HepG2 (cell line): ENCODE measurements around the gene ZFR. TPM values are rescaled to one million over a fixed set of nuclear protein-coding genes. Genes with fewer than 3 reads are reported as not detected.

Experiments used
- ATAC-seq: fragments of 200-7000 bp; cut with Tn5 transposase; 3 replicates; pipeline ENCODE4 v1.9.1; 2020; ENCODE audit warnings: mild to moderate bottlenecking, moderate library complexity
- BruUV-seq: library from RNA; stranded (reverse); fragments of 400-500 nt; replicated peaks from 2 replicates; lab custom pipeline; 2021; lab: Mats Ljungman, UMichigan
- CTCF ChIA-PET: fragments of 300-600 bp; formaldehyde crosslinking; extraction: SDS; loops from one replicate; lab custom pipeline; 2021; ENCODE audit warnings: low total read pairs, inconsistent platforms, low intra/inter-chr PET ratio; lab: Yijun Ruan, JAX
- POLR2A ChIA-PET: fragments of 350-600 bp; sonication (Branson Sonifier 250); formaldehyde crosslinking; loops from one replicate; lab custom pipeline; 2020; ENCODE audit warnings: antibody characterized with exemption, inconsistent platforms; lab: Yijun Ruan, JAX
- DNase-seq: peaks from one replicate; pipeline ENCODE4 v3.0.0-alpha.2; 2015; ENCODE audit warnings: low spot score
- FAIRE-seq: peaks from 3 replicates; lab custom pipeline; 2011; peaks lifted over from hg19 to GRCh38; lab: Jason Lieb, UNC
- H2AFZ ChIP-seq: one replicate; pipeline ENCODE4 v1.6.1; 2011; ENCODE audit warnings: low read length, inconsistent platforms
- H3K27ac ChIP-seq: fragments of 300-600 bp; 3 replicates; pipeline ENCODE4 v1.8.0; 2011; ENCODE audit warnings: mixed run types, mild to moderate bottlenecking, mixed read lengths, low read length, inconsistent platforms; ENCODE audit not compliant: insufficient read depth; ENCODE audit errors: extremely low read length
- H3K27me3 ChIP-seq, 2 experiments: fragments of 200-600 bp in 1 of 2; 2 replicates in 1 of 2; 3 replicates in 1 of 2; pipeline versions ENCODE4 v1.6.0 to v1.8.0; 2011; ENCODE audit warnings: low read length in 2 of 2, mild to moderate bottlenecking in 2 of 2, moderate library complexity in 2 of 2, inconsistent platforms in 1 of 2; ENCODE audit not compliant: insufficient read depth in 2 of 2, control insufficient read depth in 1 of 2
- H3K36me3 ChIP-seq, 2 experiments: fragments of 200-600 bp in 1 of 2; replicated peaks in 1 of 2; 2 replicates in 1 of 2; 3 replicates in 1 of 2; pipeline versions ENCODE4 v1.5.1 to v1.8.0; 2011; ENCODE audit warnings: low read length in 2 of 2, inconsistent platforms in 1 of 2; ENCODE audit not compliant: insufficient read depth in 2 of 2, control insufficient read depth in 1 of 2
- H3K4me1 ChIP-seq: 2 replicates; pipeline ENCODE4 v1.5.1; 2012; ENCODE audit warnings: low read length, inconsistent platforms; ENCODE audit not compliant: insufficient read depth
- H3K4me2 ChIP-seq: 2 replicates; pipeline ENCODE4 v1.6.0; 2011; ENCODE audit warnings: low read depth, low read length, inconsistent platforms
- H3K4me3 ChIP-seq, 3 experiments: fragments of 200-600 bp in 1 of 3; sonication (generic), shearing (Covaris generic) in 1 of 3; replicated peaks in 1 of 3; 2 replicates each; pipeline ENCODE4 v1.5.1; 2011 to 2016; ENCODE audit warnings: low read length in 3 of 3, inconsistent platforms in 2 of 3, low read depth in 2 of 3, mild to moderate bottlenecking in 2 of 3, control low read depth in 1 of 3, mixed read lengths in 1 of 3; ENCODE audit not compliant: insufficient read depth in 1 of 3
- H3K79me2 ChIP-seq: one replicate; pipeline ENCODE4 v1.6.1; 2011; ENCODE audit warnings: low read length, inconsistent platforms; ENCODE audit not compliant: insufficient read depth
- H3K9ac ChIP-seq: 2 replicates; pipeline ENCODE4 v1.6.0; 2011; ENCODE audit warnings: mild to moderate bottlenecking, low read depth, low read length, inconsistent platforms; ENCODE audit not compliant: insufficient read depth
- H3K9me3 ChIP-seq: 2 replicates; pipeline ENCODE4 v1.5.1; 2012; ENCODE audit warnings: mild to moderate bottlenecking, low read length
- H4K20me1 ChIP-seq: 2 replicates; pipeline ENCODE4 v1.6.0; 2011; ENCODE audit warnings: inconsistent platforms, mild to moderate bottlenecking, low read length, moderate library complexity; ENCODE audit not compliant: insufficient read depth
- BATF2 ChIP-seq: sonication (generic); formaldehyde crosslinking; IDR thresholded peaks from 2 replicates; pipeline ENCODE4 v1.8.0; 2022; ENCODE audit warnings: mild to moderate bottlenecking, missing genetic modification reagents, moderate library complexity
- GTF2F1 ChIP-seq: fragments of 150-350 bp; IDR thresholded peaks from 2 replicates; pipeline ENCODE4 v1.6.1; 2014; ENCODE audit warnings: low read length
- HDAC1 ChIP-seq: sonication (generic); formaldehyde crosslinking; IDR thresholded peaks from 2 replicates; pipeline ENCODE4 v1.5.1; 2020; ENCODE audit warnings: mild to moderate bottlenecking, missing genetic modification reagents
- ISL2 ChIP-seq: sonication (generic); formaldehyde crosslinking; IDR thresholded peaks from 2 replicates; pipeline ENCODE4 v1.5.0; 2020; ENCODE audit warnings: missing genetic modification reagents
- KAT8 ChIP-seq: IDR thresholded peaks from 2 replicates; pipeline ENCODE4 v1.6.1; 2016; ENCODE audit warnings: missing genetic modification reagents, missing compliant biosample characterization
- MAX ChIP-seq: IDR thresholded peaks from 2 replicates; pipeline ENCODE4 v1.6.1; 2012; ENCODE audit warnings: inconsistent platforms
- MXI1 ChIP-seq: IDR thresholded peaks from 3 replicates; pipeline ENCODE4 v1.6.1; 2012; ENCODE audit warnings: low read depth, low read length, inconsistent platforms, borderline replicate concordance
- NAIF1 ChIP-seq: sonication (generic); formaldehyde crosslinking; IDR thresholded peaks from 2 replicates; pipeline ENCODE4 v1.5.0; 2020; ENCODE audit warnings: mild to moderate bottlenecking, missing genetic modification reagents, borderline replicate concordance
- PHF8 ChIP-seq: sonication (generic); formaldehyde crosslinking; IDR thresholded peaks from 2 replicates; pipeline ENCODE4 v1.5.0; 2020; ENCODE audit warnings: missing genetic modification reagents
- RNF219 ChIP-seq: sonication (generic); formaldehyde crosslinking; IDR thresholded peaks from 2 replicates; pipeline ENCODE4 v1.5.0; 2020; ENCODE audit warnings: mild to moderate bottlenecking, missing genetic modification reagents
- SAP130 ChIP-seq: IDR thresholded peaks from 2 replicates; pipeline ENCODE4 v1.6.1; 2016; ENCODE audit warnings: low read depth
- SOX6 ChIP-seq, 2 experiments: fragments of 450-650 bp in 1 of 2; sonication (generic) in 1 of 2; formaldehyde crosslinking in 1 of 2; IDR thresholded peaks; 2 replicates each; pipeline versions ENCODE4 v1.4.0 to v1.6.1; 2017 to 2020; ENCODE audit warnings: antibody characterized with exemption in 1 of 2, mild to moderate bottlenecking in 1 of 2, missing genetic modification reagents in 1 of 2
- TARDBP ChIP-seq: sonication (generic); formaldehyde crosslinking; IDR thresholded peaks from 2 replicates; pipeline ENCODE4 v1.8.0; 2022; ENCODE audit warnings: mild to moderate bottlenecking, missing genetic modification reagents
- TFDP1 ChIP-seq: IDR thresholded peaks from 2 replicates; pipeline ENCODE4 v1.6.1; 2016; ENCODE audit warnings: missing compliant biosample characterization, missing genetic modification reagents, borderline replicate concordance
- TGIF2 ChIP-seq: IDR thresholded peaks from 2 replicates; pipeline ENCODE4 v1.6.1; 2016; ENCODE audit warnings: control low read depth, missing compliant biosample characterization
- ZMYM4 ChIP-seq: sonication (generic); formaldehyde crosslinking; IDR thresholded peaks from 2 replicates; pipeline ENCODE4 v1.8.1; 2023; ENCODE audit warnings: mild to moderate bottlenecking, missing genetic modification reagents
- ZNF282 ChIP-seq: fragments of 450-650 bp; IDR thresholded peaks from 2 replicates; pipeline ENCODE4 v1.6.1; 2018; ENCODE audit not compliant: partially characterized antibody
- ZNF501 ChIP-seq: sonication (generic); formaldehyde crosslinking; IDR thresholded peaks from 2 replicates; pipeline ENCODE4 v1.5.1; 2020; ENCODE audit warnings: mild to moderate bottlenecking, moderate library complexity, missing genetic modification reagents
- ZNF670 ChIP-seq: sonication (generic); formaldehyde crosslinking; IDR thresholded peaks from 2 replicates; pipeline ENCODE4 v1.8.0; 2022; ENCODE audit warnings: mild to moderate bottlenecking, missing genetic modification reagents, borderline replicate concordance
- WGBS: methylation state at CpG from one replicate; pipeline ENCODE4 v1.1.6; 2017; ENCODE audit warnings: low lambda C conversion rate; 5-methylcytosine and 5-hydroxymethylcytosine counted together
- in situ Hi-C: cut with HindIII; loops from 2 replicates; pipeline ENCODE4 v1.10.0; 2017; ENCODE audit warnings: low pct_unique_long_range_greater_than_20kb; ENCODE audit not compliant: extremely low pct_ligation_motif_present
- intact Hi-C: fragments of 100-400 bp; cut with micrococcal nuclease; formaldehyde crosslinking; loops from one replicate; pipeline ENCODE4 v1.10.0; 2022; ENCODE audit not compliant: unreplicated experiment
- polyA plus RNA-seq, 8 experiments: library from polyadenylated mRNA; depleted of rRNA in 3 of 8; stranded (reverse) in 7 of 8; unstranded in 1 of 8; fragments of >200 nt; fragmentation: Illumina TruSeq in 4 of 8; extraction: Trizol in 4 of 8; gene quantifications; 2 replicates each; pipeline versions ENCODE4 v1.2.1 to v1.2.3, GENCODE V29; 2011 to 2016; ENCODE audit warnings: low read depth in 4 of 8, missing spikeins in 1 of 8, mixed read lengths in 1 of 8; ENCODE audit not compliant: insufficient read depth in 1 of 8
- total RNA-seq, 5 experiments: library from RNA; depleted of rRNA; stranded (reverse); fragments of >200 nt; fragmentation: Illumina TruSeq; extraction: Trizol; gene quantifications; 2 replicates each; pipeline ENCODE4 v1.2.3, GENCODE V29; 2016; ENCODE audit warnings: low read depth in 1 of 5

Gene ZFR
- total and polyA plus RNA-seq, 2 of the 13 experiments (the other 11 are each of a cell fraction or from before 2014, with no cell fraction given) = 89.0 to 92.8 TPM

- peaks cover 19% of the 10 kb centered on the region; the same call in 1 of the 2 replicates for H4K20me1 ChIP-seq
- H3K9me3 ChIP-seq = no peaks in the 10 kb centered on the region
- no peaks in the 10 kb centered on the region for H3K27me3 ChIP-seq
- TSS peak; percentile 60 for BruUV-seq
- no peak for DNase-seq
- peak overlapping the region; percentile 81 for H3K27ac ChIP-seq
- H3K9ac ChIP-seq = peak overlapping the region; percentile 95
- H3K4me3 ChIP-seq = peak overlapping the region; percentile 84 to 95 (median 92)
- in situ Hi-C loops (no loop called here), intact Hi-C loops (loop anchor here (2.0 to 5.0 kb wide), 4 partner anchors 39 to 261 kb away; partner anchors contain the start of gene GOLPH3)
- 5% methylated on average over 16 of the region's 16 CpGs for WGBS
- CTCF ChIA-PET = no interaction called here
- POLR2A ChIA-PET = no interaction called here
- H2AFZ ChIP-seq = no peak overlapping the region
- FAIRE-seq = no peak
- ATAC-seq = no peak
- H3K4me1 ChIP-seq = peaks cover 79% of the 10 kb centered on the region
- H3K4me2 ChIP-seq = peak overlapping the region; percentile 95
- H3K36me3 ChIP-seq = peaks cover 1 to 9% of the 10 kb centered on the region in 2 experiments; a peak in 1 of 5 replicates
- peaks cover 59% of the 10 kb centered on the region for H3K79me2 ChIP-seq
- TF ChIP-seq RNF219 (CRISPR knock-in tag) (0 out of 2 replicates have a peak, but pooled peaks have one; percentile 53), ZMYM4 (CRISPR knock-in tag) (0 out of 2 replicates have a peak, but pooled peaks have one; percentile 13), SOX6 (IDR thresholded peaks at IDR 0.05) (no peak), SOX6 (CRISPR knock-in tag; IDR thresholded peaks at IDR 0.05) (no peak), MXI1 (0 out of 3 replicates have a peak, but pooled peaks have one; percentile 5), SAP130 (CRISPR knock-in tag) (peak; percentile 23; the same call in 1 of the 2 replicates), GTF2F1 (no peak), BATF2 (CRISPR knock-in tag) (no peak), ZNF670 (CRISPR knock-in tag) (0 out of 2 replicates have a peak, but pooled peaks have one; percentile 32), KAT8 (0 out of 2 replicates have a peak, but pooled peaks have one; percentile 19), MAX (peak; percentile 43; the same call in 1 of the 2 replicates), ZNF501 (CRISPR knock-in tag) (peak; percentile 47; the same call in 1 of the 2 replicates), HDAC1 (CRISPR knock-in tag) (peak; percentile 10; the same call in 1 of the 2 replicates), NAIF1 (CRISPR knock-in tag) (0 out of 2 replicates have a peak, but pooled peaks have one; percentile 28), TGIF2 (CRISPR knock-in tag) (peak; percentile 33; the same call in 1 of the 2 replicates), TFDP1 (0 out of 2 replicates have a peak, but pooled peaks have one; percentile 8), ZNF282 (no peak), ISL2 (CRISPR knock-in tag) (no peak), TARDBP (0 out of 2 replicates have a peak, but pooled peaks have one; percentile 25), PHF8 (CRISPR knock-in tag) (peak; percentile 39)
Measured at GRCh38 chr5:32311404-32312196, 132.9 kb downstream of the ZFR start.
